Fibroblast of lung (primary cell): ENCODE results near the gene SIM1. TPM values are rescaled to one million over a fixed set of nuclear protein-coding genes. Genes with fewer than 3 reads are reported as not detected.

Experiments
- DNase-seq, 2 donors: peaks; one replicate each; pipeline versions ENCODE4 v3.0.0 to v3.0.0-alpha.2; 2010; ENCODE audit warnings: low read depth in 2 of 2
- H2AFZ ChIP-seq: 2 replicates; pipeline ENCODE4 v1.5.1; 2012; ENCODE audit warnings: low read length, control low read depth, inconsistent platforms
- H3K27ac ChIP-seq: 2 replicates; pipeline ENCODE4 v1.5.1; 2011; ENCODE audit warnings: low read length, control low read depth; ENCODE audit not compliant: insufficient read depth
- H3K27me3 ChIP-seq: 2 replicates; pipeline ENCODE4 v1.5.1; 2011; ENCODE audit warnings: mild to moderate bottlenecking, low read length; ENCODE audit not compliant: control insufficient read depth, insufficient read depth
- H3K36me3 ChIP-seq: 2 replicates; pipeline ENCODE4 v1.5.1; 2011; ENCODE audit warnings: low read length; ENCODE audit not compliant: control insufficient read depth, insufficient read depth
- H3K4me1 ChIP-seq: 2 replicates; pipeline ENCODE4 v1.5.1; 2011; ENCODE audit warnings: low read length; ENCODE audit not compliant: control insufficient read depth, insufficient read depth; ENCODE audit errors: extremely low read depth
- H3K4me2 ChIP-seq: 2 replicates; pipeline ENCODE4 v1.5.1; 2011; ENCODE audit warnings: low read length, control low read depth; ENCODE audit not compliant: insufficient read depth; ENCODE audit errors: extremely low read depth
- H3K4me3 ChIP-seq, 4 experiments: fragments of 200-600 bp in 1 of 4; sonication (generic) in 1 of 4; replicated peaks in 1 of 4; 2 replicates each; pipeline ENCODE4 v1.5.1; 2011 to 2016; ENCODE audit warnings: low read length in 4 of 4, low read depth in 3 of 4, mild to moderate bottlenecking in 3 of 4, control low read depth in 2 of 4, inconsistent platforms in 1 of 4, mixed read lengths in 1 of 4; ENCODE audit not compliant: insufficient read depth in 1 of 4; ENCODE audit errors: control extremely low read depth in 1 of 4
- H3K79me2 ChIP-seq: 2 replicates; pipeline ENCODE4 v1.5.1; 2012; ENCODE audit warnings: mild to moderate bottlenecking, low read length, inconsistent platforms; ENCODE audit not compliant: control insufficient read depth, insufficient read depth
- H3K9ac ChIP-seq: 2 replicates; pipeline ENCODE4 v1.5.1; 2011; ENCODE audit warnings: mild to moderate bottlenecking, low read length, control low read depth; ENCODE audit not compliant: insufficient read depth
- H3K9me3 ChIP-seq: 2 replicates; pipeline ENCODE4 v1.5.1; 2012; ENCODE audit warnings: low read depth, low read length; ENCODE audit not compliant: control insufficient read depth, insufficient read depth
- H4K20me1 ChIP-seq: 2 replicates; pipeline ENCODE4 v1.5.1; 2011; ENCODE audit warnings: low read length; ENCODE audit not compliant: control insufficient read depth, insufficient read depth; ENCODE audit errors: extremely low read depth
- CTCF ChIP-seq, 2 donors: IDR thresholded peaks in 1 of 2; conservative IDR thresholded peaks in 1 of 2; 1 replicate in 1 of 2; 2 replicates in 1 of 2; pipeline ENCODE4 v1.5.1; 2011 to 2012; ENCODE audit warnings: low read length in 2 of 2, control low read depth in 1 of 2, inconsistent platforms in 1 of 2, low read depth in 1 of 2, mild to moderate bottlenecking in 1 of 2
- EZH2 ChIP-seq: IDR thresholded peaks from 2 replicates; pipeline ENCODE4 v1.5.1; 2012; ENCODE audit warnings: low read length, control low read depth, mild to moderate bottlenecking; ENCODE audit errors: missing control alignments
- polyA plus RNA-seq, 2 donors: library from polyadenylated mRNA; depleted of rRNA in 1 of 2; stranded (reverse) in 1 of 2; unstranded in 1 of 2; fragments of >200 nt; gene quantifications; 2 replicates each; pipeline ENCODE4 v1.2.1, GENCODE V29; 2011 to 2012; ENCODE audit warnings: missing spikeins in 1 of 2
- total RNA-seq: library from RNA; depleted of rRNA; stranded (reverse); fragments of >200 nt; gene quantifications from 2 replicates; pipeline ENCODE4 v1.2.1, GENCODE V29; 2014

SIM1 gene
- total and polyA plus RNA-seq, 2 donors (not counting 1 experiment from before 2014, with no cell fraction given): not detected

GRCh38 chr6:100484474-100484873, 19.8 kb upstream of the SIM1 start:
- H3K9me3 ChIP-seq: no peaks in the 10 kb centered on the region
- no peak overlapping the region for H3K4me3 ChIP-seq
- H3K27me3 ChIP-seq: peaks cover 7% of the 10 kb centered on the region
- H3K36me3 ChIP-seq: no peaks in the 10 kb centered on the region
- H3K4me1 ChIP-seq: no peaks in the 10 kb centered on the region
- H2AFZ ChIP-seq: no peak overlapping the region
- H3K79me2 ChIP-seq: no peaks in the 10 kb centered on the region
- H3K27ac ChIP-seq: no peak overlapping the region
- no peaks in the 10 kb centered on the region for H4K20me1 ChIP-seq
- TF ChIP-seq EZH2 (no peak), CTCF (conservative IDR thresholded peaks at IDR 0.05 in 1 of 2, IDR thresholded peaks at IDR 0.05 in 1 of 2; ENCODE audit: low read depth in 1 of 2, low read length in 2 of 2) (no peak)
- H3K9ac ChIP-seq: no peak overlapping the region
- DNase-seq: no peak
- no peak overlapping the region for H3K4me2 ChIP-seq

GRCh38 chr6:100482698-100483097, 18.0 kb upstream of the SIM1 start:
- TF ChIP-seq EZH2 (no peak), CTCF (conservative IDR thresholded peaks at IDR 0.05 in 1 of 2, IDR thresholded peaks at IDR 0.05 in 1 of 2; ENCODE audit: low read depth in 1 of 2, low read length in 2 of 2) (no peak)
- no peak for DNase-seq
- no peaks in the 10 kb centered on the region for H3K27me3 ChIP-seq
- H3K4me3 ChIP-seq: no peak overlapping the region
- no peaks in the 10 kb centered on the region for H3K9me3 ChIP-seq
- H3K9ac ChIP-seq: no peak overlapping the region
- H3K4me2 ChIP-seq: no peak overlapping the region
- no peaks in the 10 kb centered on the region for H3K36me3 ChIP-seq
- no peak overlapping the region for H3K27ac ChIP-seq
- H4K20me1 ChIP-seq: no peaks in the 10 kb centered on the region
- H3K79me2 ChIP-seq: no peaks in the 10 kb centered on the region
- no peaks in the 10 kb centered on the region for H3K4me1 ChIP-seq
- no peak overlapping the region for H2AFZ ChIP-seq

- Histone ChIP-seq H4K20me1 (no peaks in the 10 kb centered on the region), H3K9me3 (no peaks in the 10 kb centered on the region), H3K27ac (no peak overlapping the region), H3K4me3 (no peak overlapping the region), H2AFZ (no peak overlapping the region), H3K4me2 (no peak overlapping the region), H3K4me1 (no peaks in the 10 kb centered on the region), H3K9ac (no peak overlapping the region), H3K36me3 (no peaks in the 10 kb centered on the region), H3K79me2 (no peaks in the 10 kb centered on the region), H3K27me3 (no peaks in the 10 kb centered on the region)
- DNase-seq: peak in 1 of 2 donors; percentile 65
- TF ChIP-seq EZH2: no peak
- peak; percentile 64 to 66 for TF ChIP-seq CTCF (conservative IDR thresholded peaks at IDR 0.05 in 1 of 2, IDR thresholded peaks at IDR 0.05 in 1 of 2; ENCODE audit: low read depth in 1 of 2, low read length in 2 of 2)
Observed at GRCh38 chr6:100479179-100480035, 14.7 kb upstream of the SIM1 start.
